ENCODE measurements around the gene AAGAB.

Gene AAGAB

DNA sequence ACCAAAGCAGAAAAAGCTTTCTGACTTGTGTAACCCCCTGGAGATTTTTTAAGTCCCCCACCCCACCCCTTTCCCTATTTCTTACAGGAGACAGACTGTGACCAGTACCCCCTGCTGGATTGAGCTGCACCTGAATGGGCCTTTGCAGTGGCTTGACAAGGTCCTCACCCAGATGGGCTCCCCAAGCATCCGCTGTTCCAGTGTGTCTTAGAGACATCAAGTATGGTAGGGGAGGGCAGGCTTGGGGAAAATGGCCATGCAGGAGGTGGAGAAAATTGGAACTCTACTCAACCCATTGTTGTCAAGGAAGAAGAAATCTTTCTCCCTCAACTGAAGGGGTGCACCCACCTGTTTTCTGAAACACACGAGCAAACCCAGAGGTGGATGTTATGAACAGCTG is 64.1 kb downstream of the AAGAB start:
- Histone ChIP-seq H3K9me3 (ENCODE audit: control insufficient read depth, low read length) (no peaks in the 10 kb centered on the region), H3K27ac (ENCODE audit: insufficient read depth, low read depth, low read length, poor library complexity, severe bottlenecking) (no peak overlapping the region), H3K4me1 (ENCODE audit: control insufficient read depth, insufficient read depth, low read length) (no peaks in the 10 kb centered on the region), H3K4me3 (ENCODE audit: insufficient read depth, low read depth, low read length) (no peak overlapping the region), H3K36me3 (ENCODE audit: control insufficient read depth, insufficient read depth, low read length) (peaks cover 34% of the 10 kb centered on the region), H3K27me3 (ENCODE audit: control insufficient read depth, insufficient read depth, low read length, poor library complexity, severe bottlenecking) (no peaks in the 10 kb centered on the region)
- 92 to 97% methylated on average over 2 of the region's 2 CpGs for WGBS, 2 experiments

DNA sequence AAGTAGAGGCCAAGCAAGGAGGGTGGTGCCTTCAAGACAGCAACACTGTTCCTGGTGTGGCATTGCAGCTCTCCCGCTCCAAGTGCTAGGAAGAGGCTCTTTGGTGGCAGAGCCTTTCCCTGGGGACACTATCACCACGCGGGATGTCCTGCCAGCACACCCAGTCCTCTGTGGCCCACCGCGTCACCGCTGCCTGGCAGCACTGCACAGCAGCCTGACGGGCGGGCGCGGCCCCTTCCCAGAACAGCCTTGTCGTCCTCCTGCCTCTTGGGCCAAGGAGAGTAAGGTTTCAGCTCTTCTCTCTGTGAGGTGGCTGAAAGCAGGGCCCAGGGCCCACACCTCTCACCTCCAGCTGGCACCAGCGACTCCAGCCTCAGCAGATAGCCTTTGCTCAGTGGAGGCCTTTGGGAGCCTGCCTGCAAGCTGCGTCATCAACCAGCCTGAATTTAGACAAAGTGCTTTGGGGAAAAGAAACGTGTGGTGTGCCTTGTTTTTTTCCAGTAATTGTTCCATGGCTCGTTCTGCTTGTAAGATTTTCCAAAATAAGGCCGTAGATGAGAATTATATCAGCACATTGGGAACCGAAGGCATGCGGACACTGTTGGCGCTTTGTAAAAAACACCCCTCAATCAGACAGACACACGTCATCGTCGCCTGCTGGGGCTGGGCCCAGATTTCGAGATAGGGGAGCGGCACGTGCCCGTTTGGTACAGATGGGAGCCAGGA is 65.0 kb downstream of the AAGAB start:
- Histone ChIP-seq H3K36me3 (ENCODE audit: control insufficient read depth, insufficient read depth, low read length) (peaks cover 34% of the 10 kb centered on the region), H3K4me3 (ENCODE audit: insufficient read depth, low read depth, low read length) (no peak overlapping the region), H3K27me3 (ENCODE audit: control insufficient read depth, insufficient read depth, low read length, poor library complexity, severe bottlenecking) (no peaks in the 10 kb centered on the region), H3K9me3 (ENCODE audit: control insufficient read depth, low read length) (no peaks in the 10 kb centered on the region), H3K27ac (ENCODE audit: insufficient read depth, low read depth, low read length, poor library complexity, severe bottlenecking) (no peak overlapping the region), H3K4me1 (ENCODE audit: control insufficient read depth, insufficient read depth, low read length) (no peaks in the 10 kb centered on the region)
- WGBS, 2 experiments = 95 to 96% methylated on average over 26 of the region's 26 CpGs

DNA sequence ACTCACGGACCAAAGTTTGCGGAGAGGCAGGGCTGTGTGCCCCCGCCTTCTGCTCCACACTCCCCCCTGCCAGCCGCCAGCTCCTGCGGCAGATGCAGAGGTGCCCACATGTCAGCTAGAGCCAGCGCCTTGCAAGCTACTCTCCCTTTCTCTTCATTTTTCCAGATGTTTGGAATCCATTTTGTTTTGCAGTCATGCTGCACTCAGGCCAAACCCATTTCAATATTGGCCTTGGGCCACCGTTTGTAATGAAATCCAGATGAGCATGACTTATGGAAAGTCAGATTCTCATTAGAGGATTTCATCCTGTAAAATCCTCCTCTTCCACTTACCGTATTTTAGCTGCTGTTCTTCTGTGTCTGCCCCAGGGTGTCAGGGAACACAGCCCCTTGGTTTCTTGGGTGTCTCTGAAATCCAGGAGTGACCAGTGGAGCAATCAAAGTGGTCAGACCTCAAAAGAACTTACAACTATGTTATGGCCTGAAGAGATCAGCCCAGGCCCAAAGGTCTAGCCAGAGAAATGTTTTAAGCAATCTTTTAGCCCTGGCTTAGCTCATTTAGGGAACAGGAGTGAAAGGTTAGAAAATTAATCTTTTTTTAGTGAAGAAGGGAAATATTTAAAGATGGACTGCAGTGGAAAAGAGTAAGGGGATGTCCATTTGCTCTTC is 65.8 kb downstream of the AAGAB start:
- Histone ChIP-seq H3K27me3 (ENCODE audit: control insufficient read depth, insufficient read depth, low read length, poor library complexity, severe bottlenecking) (no peaks in the 10 kb centered on the region), H3K4me3 (ENCODE audit: insufficient read depth, low read depth, low read length) (no peak overlapping the region), H3K9me3 (ENCODE audit: control insufficient read depth, low read length) (no peaks in the 10 kb centered on the region), H3K4me1 (ENCODE audit: control insufficient read depth, insufficient read depth, low read length) (no peaks in the 10 kb centered on the region), H3K36me3 (ENCODE audit: control insufficient read depth, insufficient read depth, low read length) (peaks cover 34% of the 10 kb centered on the region), H3K27ac (ENCODE audit: insufficient read depth, low read depth, low read length, poor library complexity, severe bottlenecking) (no peak overlapping the region)
- WGBS, 2 experiments = 94 to 97% methylated on average over 8 of the region's 8 CpGs

DNA sequence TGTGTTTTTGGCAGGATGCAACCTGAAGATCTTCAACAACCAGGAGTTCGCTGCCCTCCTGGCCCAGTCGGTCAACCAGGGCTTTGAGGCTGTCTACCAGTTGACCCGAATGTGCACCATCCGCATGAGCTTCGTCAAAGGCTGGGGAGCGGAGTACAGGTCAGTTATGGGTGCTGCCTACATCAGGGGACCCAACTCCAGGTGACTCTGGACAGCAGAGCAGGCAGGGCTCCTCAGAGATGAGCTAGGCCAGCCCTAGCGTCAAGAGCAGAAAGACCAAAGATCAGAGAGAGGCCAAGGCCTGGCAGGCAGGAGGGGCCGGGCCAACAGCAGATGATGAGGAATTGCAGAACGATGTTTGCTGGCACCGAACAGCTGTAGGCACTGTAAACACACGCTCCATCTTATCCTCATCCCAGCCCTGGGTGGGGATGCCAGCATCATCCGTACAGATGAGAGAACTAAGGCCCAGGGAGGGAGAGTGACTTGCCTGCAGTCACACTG is 67.1 kb downstream of the AAGAB start:
- Histone ChIP-seq H3K9me3 (ENCODE audit: control insufficient read depth, low read length) (no peaks in the 10 kb centered on the region), H3K36me3 (ENCODE audit: control insufficient read depth, insufficient read depth, low read length) (peaks cover 34% of the 10 kb centered on the region), H3K4me3 (ENCODE audit: insufficient read depth, low read depth, low read length) (no peak overlapping the region), H3K27ac (ENCODE audit: insufficient read depth, low read depth, low read length, poor library complexity, severe bottlenecking) (no peak overlapping the region), H3K4me1 (ENCODE audit: control insufficient read depth, insufficient read depth, low read length) (no peaks in the 10 kb centered on the region), H3K27me3 (ENCODE audit: control insufficient read depth, insufficient read depth, low read length, poor library complexity, severe bottlenecking) (no peaks in the 10 kb centered on the region)
- WGBS, 2 experiments = 96 to 97% methylated on average over 12 of the region's 12 CpGs

DNA sequence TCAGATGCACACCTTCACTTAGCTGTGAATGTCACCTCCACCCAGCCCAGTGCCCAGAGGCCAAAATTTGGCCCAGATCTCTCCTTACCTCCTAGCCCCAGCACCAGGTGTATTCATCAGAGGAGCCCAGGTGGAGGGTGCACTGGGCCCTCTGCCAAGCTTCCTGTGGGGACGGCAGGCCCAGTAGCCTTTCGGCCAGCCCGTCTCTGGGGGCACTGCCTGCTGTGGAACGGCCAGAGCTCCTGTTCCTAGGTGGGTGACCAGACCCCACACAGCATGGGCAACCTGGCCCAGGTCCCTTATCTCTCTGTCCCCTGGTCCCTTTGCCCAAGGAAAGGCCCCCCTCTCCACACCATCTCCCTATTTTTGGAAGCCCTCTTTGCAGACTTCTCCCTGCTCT is 67.8 kb downstream of the AAGAB start:
- H3K36me3 ChIP-seq (ENCODE audit: control insufficient read depth, insufficient read depth, low read length) = peaks cover 34% of the 10 kb centered on the region
- no peak overlapping the region for H3K4me3 ChIP-seq (ENCODE audit: insufficient read depth, low read depth, low read length)
- no peaks in the 10 kb centered on the region for H3K9me3 ChIP-seq (ENCODE audit: control insufficient read depth, low read length)
- no peaks in the 10 kb centered on the region for H3K4me1 ChIP-seq (ENCODE audit: control insufficient read depth, insufficient read depth, low read length)
- WGBS, 2 experiments = 94 to 97% methylated on average over 4 of the region's 4 CpGs
- H3K27me3 ChIP-seq (ENCODE audit: control insufficient read depth, insufficient read depth, low read length, poor library complexity, severe bottlenecking) = no peaks in the 10 kb centered on the region
- no peak overlapping the region for H3K27ac ChIP-seq (ENCODE audit: insufficient read depth, low read depth, low read length, poor library complexity, severe bottlenecking)

DNA sequence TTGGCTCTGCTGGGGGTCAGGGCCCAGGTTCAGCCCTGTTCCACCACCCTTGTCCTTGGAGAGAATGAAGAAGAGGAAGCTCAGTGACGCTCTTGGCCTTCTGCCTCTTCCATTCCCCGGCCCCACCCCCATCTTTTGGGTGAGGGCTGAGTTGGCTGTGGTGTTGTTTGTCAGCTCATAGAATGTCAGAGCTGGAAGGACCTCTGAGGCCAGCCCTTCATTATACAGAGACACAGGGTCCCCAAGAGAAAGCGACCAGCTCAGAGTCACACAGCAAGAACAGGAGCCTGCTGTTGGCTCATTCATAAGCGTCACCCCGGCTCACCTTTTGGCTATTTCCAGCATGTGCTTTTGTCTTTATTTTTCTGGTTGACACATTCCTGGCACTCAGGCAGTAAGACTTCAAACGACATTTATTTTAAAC is 68.2 kb downstream of the AAGAB start:
- no peak overlapping the region for H3K27ac ChIP-seq (ENCODE audit: insufficient read depth, low read depth, low read length, poor library complexity, severe bottlenecking)
- 93 to 97% methylated on average over 6 of the region's 6 CpGs for WGBS, 2 experiments
- H3K4me3 ChIP-seq (ENCODE audit: insufficient read depth, low read depth, low read length) = no peak overlapping the region
- H3K27me3 ChIP-seq (ENCODE audit: control insufficient read depth, insufficient read depth, low read length, poor library complexity, severe bottlenecking) = no peaks in the 10 kb centered on the region
- H3K4me1 ChIP-seq (ENCODE audit: control insufficient read depth, insufficient read depth, low read length) = no peaks in the 10 kb centered on the region
- no peaks in the 10 kb centered on the region for H3K9me3 ChIP-seq (ENCODE audit: control insufficient read depth, low read length)
- peaks cover 34% of the 10 kb centered on the region for H3K36me3 ChIP-seq (ENCODE audit: control insufficient read depth, insufficient read depth, low read length)

DNA sequence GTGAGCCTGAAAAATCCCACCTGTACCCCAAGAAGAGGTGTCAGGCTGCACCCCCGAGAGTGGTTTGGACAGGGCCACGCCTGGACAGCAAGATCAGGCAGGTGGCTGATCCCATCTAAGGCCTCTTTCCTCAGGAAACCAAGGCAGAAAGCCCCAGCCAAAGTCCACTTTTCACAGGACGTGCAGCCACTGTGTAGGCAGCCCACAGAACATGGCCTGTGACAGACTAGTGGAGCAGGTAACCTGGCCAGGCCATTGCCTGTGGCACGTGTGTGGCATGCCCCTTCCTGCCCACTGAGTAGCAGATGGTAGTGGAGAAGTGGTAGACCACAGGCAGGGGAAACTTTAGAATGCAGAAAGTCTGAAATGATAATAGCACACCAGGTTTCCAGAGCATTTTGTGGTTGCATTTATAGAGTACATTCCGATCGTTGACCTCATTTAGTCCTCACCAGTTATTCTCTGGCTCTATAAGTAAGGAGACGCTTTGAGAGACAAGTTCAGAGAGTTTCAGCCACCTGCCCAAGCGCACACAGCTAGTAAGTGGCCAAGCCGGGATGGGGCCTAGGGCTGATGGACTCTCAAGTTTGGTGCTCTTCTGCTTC is 68.7 kb downstream of the AAGAB start:
- H3K27ac ChIP-seq (ENCODE audit: insufficient read depth, low read depth, low read length, poor library complexity, severe bottlenecking) = no peak overlapping the region
- H3K4me1 ChIP-seq (ENCODE audit: control insufficient read depth, insufficient read depth, low read length) = no peaks in the 10 kb centered on the region
- no peak overlapping the region for H3K4me3 ChIP-seq (ENCODE audit: insufficient read depth, low read depth, low read length)
- 95% methylated on average over 9 of the region's 9 CpGs for WGBS, 2 experiments
- H3K36me3 ChIP-seq (ENCODE audit: control insufficient read depth, insufficient read depth, low read length) = peaks cover 30% of the 10 kb centered on the region
- no peaks in the 10 kb centered on the region for H3K9me3 ChIP-seq (ENCODE audit: control insufficient read depth, low read length)
- H3K27me3 ChIP-seq (ENCODE audit: control insufficient read depth, insufficient read depth, low read length, poor library complexity, severe bottlenecking) = no peaks in the 10 kb centered on the region

DNA sequence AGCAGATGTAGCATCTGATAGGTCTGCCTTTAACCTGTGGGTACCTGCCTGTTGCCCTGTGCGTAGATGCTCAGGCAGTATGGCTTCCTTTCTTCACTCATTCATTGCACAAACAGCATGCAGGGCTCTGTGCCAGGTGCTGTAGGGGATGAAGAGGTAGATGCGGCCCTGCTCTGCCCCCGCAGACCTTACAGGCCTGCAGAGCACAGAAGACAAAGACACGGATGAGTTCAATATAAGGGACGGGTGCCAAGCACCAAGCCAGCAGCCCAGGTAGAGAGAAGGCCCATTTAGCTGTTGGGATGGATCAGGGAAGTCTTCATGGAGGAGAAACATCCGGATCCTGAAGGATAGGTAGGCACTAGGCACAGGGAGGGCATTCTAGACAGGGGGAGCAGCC is 69.4 kb downstream of the AAGAB start:
- Histone ChIP-seq H3K9me3 (ENCODE audit: control insufficient read depth, low read length) (no peaks in the 10 kb centered on the region), H3K4me1 (ENCODE audit: control insufficient read depth, insufficient read depth, low read length) (no peaks in the 10 kb centered on the region), H3K27ac (ENCODE audit: insufficient read depth, low read depth, low read length, poor library complexity, severe bottlenecking) (no peak overlapping the region), H3K27me3 (ENCODE audit: control insufficient read depth, insufficient read depth, low read length, poor library complexity, severe bottlenecking) (no peaks in the 10 kb centered on the region), H3K4me3 (ENCODE audit: insufficient read depth, low read depth, low read length) (no peak overlapping the region), H3K36me3 (ENCODE audit: control insufficient read depth, insufficient read depth, low read length) (peaks cover 25% of the 10 kb centered on the region)
- WGBS, 2 experiments = 87 to 88% methylated on average over 6 of the region's 6 CpGs

DNA sequence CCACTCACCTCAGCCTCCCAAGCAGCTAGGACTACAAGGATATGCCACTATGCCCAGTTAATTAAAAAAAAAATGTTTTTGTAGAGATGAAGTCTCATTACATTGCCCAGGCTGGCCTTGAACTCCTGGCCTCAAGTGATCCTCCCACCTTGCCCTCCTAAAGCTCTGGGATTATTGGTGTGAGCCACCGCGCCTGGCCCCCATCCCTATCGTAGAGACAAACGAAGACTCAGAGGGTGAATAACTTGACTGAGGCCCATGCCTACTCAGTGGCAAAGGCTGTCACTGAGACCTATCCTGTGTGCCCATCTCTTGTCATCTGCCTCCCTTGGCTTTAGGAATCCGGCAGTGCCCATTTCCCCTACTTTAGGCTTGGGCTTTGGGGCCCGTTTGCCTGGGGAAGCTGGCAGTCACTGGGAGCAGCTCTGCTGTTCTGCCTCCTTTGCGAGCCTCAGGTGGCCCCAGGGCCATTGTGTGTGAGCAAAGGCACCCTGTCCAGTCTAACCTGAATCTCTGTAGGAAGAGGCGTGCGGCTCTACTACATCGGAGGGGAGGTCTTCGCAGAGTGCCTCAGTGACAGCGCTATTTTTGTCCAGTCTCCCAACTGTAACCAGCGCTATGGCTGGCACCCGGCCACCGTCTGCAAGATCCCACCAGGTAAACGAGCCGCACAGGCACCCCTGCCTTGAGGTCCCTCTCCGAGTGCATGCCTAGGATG is 70.1 kb downstream of the AAGAB start:
- Histone ChIP-seq H3K36me3 (ENCODE audit: control insufficient read depth, insufficient read depth, low read length) (peaks cover 18% of the 10 kb centered on the region), H3K27me3 (ENCODE audit: control insufficient read depth, insufficient read depth, low read length, poor library complexity, severe bottlenecking) (no peaks in the 10 kb centered on the region), H3K4me1 (ENCODE audit: control insufficient read depth, insufficient read depth, low read length) (no peaks in the 10 kb centered on the region), H3K27ac (ENCODE audit: insufficient read depth, low read depth, low read length, poor library complexity, severe bottlenecking) (no peak overlapping the region), H3K4me3 (ENCODE audit: insufficient read depth, low read depth, low read length) (no peak overlapping the region), H3K9me3 (ENCODE audit: control insufficient read depth, low read length) (no peaks in the 10 kb centered on the region)
- WGBS, 2 experiments = 95% methylated on average over 18 of the region's 18 CpGs
